NCI-H2029 (cell line): ENCODE data around the gene NOXA1.
"Not testable (repeated sequence)": the region's sequence is repeated elsewhere in the genome, so short reads cannot be mapped to it uniquely, and the experiment has no call there.

Experiments
- DNase-seq: peaks from one replicate; lab custom pipeline; 2025; lab: John Stamatoyannopoulos, UW

The NOXA1 gene

GRCh38 chr9:137438591-137439157 is 15.5 kb downstream of the NOXA1 start:
- DNase-seq: no peak

DNA sequence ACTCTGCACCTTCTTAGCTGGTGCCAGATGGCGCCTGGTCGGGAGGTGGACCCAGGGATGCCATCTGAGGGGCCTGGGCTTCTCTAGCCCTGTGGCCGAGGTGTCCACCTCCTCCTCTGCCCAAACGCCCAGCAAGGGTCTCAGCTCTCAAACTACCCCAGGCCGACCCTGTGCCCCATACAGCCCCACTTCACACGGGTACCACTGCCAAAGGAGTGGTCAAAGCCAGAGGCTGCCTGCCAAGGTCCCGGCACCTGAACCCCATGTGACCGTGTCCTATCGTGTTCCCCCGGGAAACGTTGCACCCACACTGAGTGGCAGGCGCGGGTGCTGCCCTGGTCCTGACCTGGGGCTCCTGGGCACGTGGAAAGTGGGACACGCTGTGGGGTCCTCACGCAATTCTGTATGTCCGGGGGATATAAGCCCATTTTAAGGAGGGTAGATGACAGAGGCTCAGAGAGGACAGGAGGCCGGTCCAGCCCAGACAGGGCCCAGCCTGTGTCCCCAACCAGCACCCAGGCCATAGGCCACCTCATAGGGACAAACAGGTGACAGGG is 16.0 kb downstream of the NOXA1 start:
- DNase-seq: no peak

DNA sequence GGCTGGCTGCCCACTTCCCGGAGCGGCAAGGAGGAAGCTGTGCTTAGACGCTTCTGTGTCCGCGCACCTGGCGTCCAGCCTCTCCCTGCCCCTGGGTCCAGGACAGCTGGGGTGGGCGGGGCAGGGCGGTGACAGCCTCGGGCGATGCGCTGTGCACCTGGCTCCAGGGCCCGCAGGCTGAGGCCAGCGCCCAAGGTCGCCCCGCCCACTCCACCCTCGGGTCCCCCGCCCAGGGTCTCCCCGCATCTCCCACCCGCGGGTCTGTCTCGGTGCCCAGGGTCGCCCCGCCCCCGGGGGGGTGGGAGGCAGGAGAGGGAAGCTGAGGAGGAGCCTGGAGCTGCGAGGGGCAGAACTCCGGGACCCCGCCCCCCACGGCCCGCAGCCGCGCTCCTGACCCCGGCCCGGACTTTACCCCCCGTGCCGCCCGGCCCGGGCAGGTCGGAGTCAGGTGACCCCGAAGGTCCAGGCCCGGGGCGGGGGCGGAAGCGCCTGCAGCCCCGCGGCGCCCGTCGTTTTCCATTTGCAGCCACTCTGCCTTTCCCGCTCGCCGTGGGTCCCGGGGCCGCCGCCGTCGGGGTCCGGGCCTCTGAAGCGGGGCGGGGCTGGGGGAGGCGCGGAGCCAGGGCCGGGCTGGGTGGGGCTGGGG is 18.2 kb downstream of the NOXA1 start, which contains the start of gene ENTPD8:
TSS of gene ENTPD8 (minus strand) at position 69 of the 646 bp plus-strand sequence. CDS start 3,072 bp downstream, outside the sequence.
- DNase-seq: peak; percentile 85

DNA sequence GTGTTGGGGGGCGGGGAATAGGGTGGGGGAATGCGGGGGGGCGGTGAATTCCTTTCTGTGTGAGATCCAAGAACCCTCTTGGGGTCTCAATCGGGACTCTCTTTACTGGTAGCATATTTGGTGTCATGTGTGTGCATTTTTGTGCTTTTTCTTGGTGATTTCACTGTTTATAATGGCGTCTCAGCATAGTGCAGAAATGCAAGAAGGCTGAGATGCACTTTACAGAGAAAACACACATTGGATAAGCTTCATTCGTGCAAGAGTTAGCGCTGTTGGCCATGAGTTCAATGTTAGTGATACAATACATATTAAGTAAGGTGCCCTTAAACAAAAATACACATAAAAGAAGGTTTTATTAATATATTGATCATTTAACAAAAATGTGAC is 18.7 kb downstream of the NOXA1 start:
- DNase-seq: no peak

DNA sequence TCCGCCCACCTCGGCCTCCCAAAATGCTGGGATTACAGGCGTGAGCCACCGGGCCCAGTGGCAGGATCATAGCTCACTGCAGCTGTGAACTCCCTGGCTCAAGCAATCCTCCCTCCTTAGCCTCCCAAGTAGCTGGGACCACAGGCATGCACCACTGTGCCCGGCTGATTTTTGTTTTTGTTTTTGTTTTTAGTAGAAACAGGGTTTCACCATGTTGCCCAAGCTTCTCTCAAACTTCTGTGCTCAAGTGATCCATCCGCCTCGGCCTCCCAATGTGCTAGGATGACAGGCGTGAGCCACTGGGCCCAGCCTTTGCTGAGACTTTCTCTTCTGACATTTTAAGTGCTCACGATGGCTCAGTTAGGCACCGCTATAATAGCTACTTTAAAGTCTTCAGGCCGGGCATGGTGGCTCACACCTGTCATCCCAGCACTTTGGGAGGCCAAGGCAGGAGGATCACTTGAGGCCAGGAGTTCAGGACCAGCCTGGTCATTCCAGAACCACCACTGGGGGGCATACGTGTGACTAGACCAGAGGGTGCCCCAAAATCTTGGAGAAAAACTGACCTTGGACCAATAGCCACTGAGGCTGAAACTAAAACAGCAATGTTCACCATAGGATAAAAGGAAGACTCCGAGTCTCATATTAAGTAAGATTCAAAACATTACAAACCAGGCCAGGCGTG is 21.1 kb downstream of the NOXA1 start:
- DNase-seq: no peak

DNA sequence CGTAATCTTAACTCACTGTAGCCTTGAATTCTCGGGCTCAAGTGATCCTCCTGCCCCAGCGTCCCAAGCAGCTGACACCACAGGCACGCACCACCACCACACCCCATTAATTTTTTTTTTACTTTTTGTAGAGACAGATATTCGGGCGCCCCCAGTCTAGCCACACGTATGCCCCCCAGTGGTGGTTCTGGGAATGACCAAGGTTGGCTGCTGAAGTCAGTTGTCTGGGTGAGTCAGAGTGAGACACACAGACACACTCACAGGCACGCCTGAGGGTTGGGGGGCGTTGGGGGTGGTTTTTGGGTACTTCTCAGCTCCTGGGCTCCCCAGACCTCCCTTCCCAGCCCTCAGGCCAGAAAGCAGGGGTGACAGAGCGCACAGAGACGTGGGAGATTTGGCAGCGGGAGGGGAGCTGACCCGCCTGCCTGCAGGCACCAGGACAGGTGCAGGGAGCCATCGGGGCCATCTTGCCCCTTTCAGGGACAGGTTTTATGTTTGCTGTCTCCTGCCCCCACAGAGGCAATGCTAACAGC is 22.1 kb downstream of the NOXA1 start:
- DNase-seq: peak; percentile 39

DNA sequence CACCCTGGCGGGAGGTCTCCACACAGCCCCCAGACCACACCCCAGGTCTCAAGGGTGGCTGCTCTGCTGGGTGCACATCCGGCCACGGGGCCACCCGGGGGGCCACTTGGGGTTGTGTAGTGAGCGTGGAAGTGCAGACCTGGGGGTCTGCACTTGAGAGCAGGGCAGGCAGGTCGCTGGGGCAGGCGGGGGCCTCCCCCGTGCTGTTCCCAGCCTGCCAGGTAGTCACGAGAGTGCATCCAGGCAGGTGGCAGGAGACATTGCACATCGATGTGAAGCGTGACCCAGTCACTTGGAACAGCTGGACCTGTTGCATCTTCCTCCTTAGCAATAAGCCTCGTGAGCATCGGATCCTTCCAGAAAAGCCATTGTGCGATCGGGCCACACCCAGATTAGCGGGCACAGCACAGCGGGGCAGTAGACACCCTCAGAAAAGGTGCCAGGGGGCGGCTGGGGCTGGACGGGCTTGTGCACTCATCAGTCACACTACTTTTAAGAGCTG is 22.8 kb downstream of the NOXA1 start:
- no peak for DNase-seq

DNA sequence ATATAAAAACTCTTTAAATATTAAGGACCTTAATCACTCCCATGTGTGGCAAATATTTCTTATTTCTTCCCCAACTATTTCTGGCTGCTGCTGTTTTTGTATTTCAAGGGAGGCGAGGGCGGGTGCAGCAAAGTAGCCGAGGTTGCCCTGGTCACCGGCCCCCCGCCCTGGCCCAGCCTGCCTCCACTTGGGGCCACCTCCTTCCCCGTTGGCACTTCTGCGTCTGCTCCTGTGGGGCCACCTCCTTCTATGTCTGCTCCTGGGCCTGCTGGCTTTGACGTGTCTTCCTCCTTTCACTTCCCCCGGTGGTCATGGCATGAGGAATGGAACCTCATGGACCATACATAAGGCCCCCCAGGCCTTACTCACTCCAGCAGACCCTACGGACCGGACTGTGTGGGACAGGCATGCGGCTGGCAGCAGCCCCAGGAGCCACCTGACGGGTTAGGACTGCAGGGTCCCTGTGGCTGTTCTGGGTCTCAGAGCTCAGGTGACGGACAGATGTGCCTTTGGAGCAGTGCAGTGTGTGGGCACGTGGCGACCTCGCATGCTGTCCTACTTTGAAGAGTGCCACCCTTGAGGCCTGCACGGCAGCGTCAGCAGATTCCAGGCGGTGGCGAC is 23.8 kb downstream of the NOXA1 start:
- no peak for DNase-seq

DNA sequence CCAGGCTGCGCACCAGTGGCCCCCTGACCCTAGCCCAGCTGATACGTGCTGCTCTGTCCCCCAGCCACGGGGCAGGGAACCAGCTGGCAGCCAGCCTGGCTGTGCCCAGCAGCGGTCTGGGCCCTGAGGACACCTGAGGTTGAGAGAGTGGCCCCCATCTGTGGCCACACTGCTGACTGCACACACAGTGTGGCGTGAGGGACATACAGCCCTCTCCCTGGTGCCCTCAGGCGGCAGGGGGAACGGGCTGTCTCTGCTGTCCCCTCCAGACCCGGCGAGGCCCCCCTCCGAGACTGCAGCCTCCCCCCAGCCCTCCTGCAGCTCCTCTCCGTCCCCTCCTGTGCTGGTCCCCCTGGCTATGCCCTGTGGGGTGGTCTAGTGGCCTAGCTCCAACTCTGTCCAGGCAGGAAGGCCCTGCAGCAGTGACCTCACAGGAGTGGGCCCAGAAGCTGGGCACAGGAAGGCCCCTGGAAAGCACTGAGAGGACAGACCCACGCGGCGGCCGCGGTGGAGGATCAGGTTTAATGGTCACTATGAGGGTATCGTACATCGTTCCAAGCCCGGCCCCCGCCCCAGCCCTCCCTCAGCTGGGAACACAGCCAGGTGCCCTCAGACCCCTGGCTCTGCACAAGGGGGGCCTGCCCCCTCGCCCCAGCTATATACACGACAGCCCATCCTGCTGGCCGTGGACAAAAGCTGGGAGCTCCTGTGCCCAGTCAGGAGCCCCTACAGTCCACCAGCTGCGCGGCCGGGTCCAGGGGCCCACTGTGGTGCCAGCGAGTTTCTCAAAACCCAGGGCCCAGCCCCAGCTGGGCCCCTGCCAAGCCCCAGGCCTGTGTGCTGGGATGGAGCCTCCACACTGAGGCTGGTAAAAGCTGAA is 24.8 kb downstream of the NOXA1 start:
- DNase-seq: no peak

GRCh38 chr9:137448602-137448962 is 25.4 kb downstream of the NOXA1 start:
- no peak for DNase-seq

GRCh38 chr9:137449081-137449844 is 26.1 kb downstream of the NOXA1 start:
- no peak for DNase-seq

GRCh38 chr9:137449931-137450538 is 26.8 kb downstream of the NOXA1 start:
- no peak for DNase-seq

GRCh38 chr9:137450539-137451222 is 27.5 kb downstream of the NOXA1 start:
- DNase-seq: not testable (repeated sequence)

- not testable (repeated sequence) for DNase-seq
Measured at GRCh38 chr9:137451264-137452005, 28.2 kb downstream of the NOXA1 start.

- no peak for DNase-seq
Measured at GRCh38 chr9:137452006-137452760, 29.0 kb downstream of the NOXA1 start.

DNA sequence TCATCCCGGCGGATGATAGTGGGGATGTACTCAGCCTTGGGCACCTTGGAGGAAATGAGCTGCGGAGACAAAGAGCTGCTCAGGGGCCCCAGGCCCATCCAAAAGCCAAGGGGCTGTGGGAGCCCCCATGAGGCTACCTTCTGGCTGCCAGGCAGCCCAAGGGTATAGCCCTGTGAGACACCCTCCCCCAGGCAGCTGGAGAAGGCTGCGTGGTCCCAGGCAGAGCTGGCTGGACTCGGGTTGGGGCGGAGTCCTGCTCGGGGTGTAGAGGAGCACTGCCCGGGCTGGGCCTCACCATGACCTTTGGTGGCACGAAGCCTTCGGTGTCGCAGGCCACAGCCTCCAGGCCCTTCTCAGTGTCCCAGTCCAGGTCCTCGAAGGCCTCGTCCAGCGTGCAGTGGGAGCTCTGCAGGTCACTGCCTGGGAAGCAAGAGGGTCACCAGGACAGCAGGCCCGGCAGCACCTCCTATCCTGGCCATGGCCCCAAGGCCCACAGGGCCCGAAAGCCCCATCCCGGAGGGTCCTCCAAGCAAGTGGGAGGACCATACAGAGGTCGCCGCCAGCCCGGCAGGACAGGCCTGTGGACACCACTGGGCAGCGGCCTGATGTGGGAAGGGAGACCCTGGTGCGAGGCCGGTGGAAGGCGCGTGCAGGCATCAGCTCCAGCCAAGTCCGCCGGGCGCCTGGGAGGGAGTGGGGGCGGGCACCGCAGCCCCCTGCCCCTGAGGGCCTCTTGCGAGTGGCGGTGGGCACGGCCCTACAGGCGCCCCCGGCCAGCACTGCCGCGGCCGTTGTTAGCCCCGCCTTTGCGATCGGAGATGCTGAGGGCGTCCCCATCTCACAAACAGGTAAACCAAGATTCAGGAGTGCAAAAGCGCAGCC is 29.8 kb downstream of the NOXA1 start:
- no peak for DNase-seq

- DNase-seq: peak; percentile 35
Measured at GRCh38 chr9:137453643-137454081, 30.5 kb downstream of the NOXA1 start.
